Measurements from ENCODE around the gene PHF21B. TPM values are rescaled to one million over a fixed set of nuclear protein-coding genes. Genes with fewer than 3 reads are reported as not detected.

PHF21B gene
- total and polyA plus RNA-seq, 2 of the 8 experiments (the other 6 are each of a cell fraction or from before 2014, with no cell fraction given), result 19.3 to 68.1 TPM

- TF ChIP-seq CHD7 (IDR thresholded peaks at IDR 0.05; ENCODE audit: insufficient replicate concordance, low read length), result no peak
- no peak for TF ChIP-seq ASH2L (IDR thresholded peaks at IDR 0.05; ENCODE audit: low read length)
- TF ChIP-seq EGR1 (IDR thresholded peaks at IDR 0.05; ENCODE audit: borderline replicate concordance, low read depth, low read length), result no peak
- TF ChIP-seq NRF1 (IDR thresholded peaks at IDR 0.05; ENCODE audit: low read depth, low read length), result no peak
- no peak for TF ChIP-seq JUND (IDR thresholded peaks at IDR 0.05; ENCODE audit: low read length)
- TF ChIP-seq JUN (IDR thresholded peaks at IDR 0.05; ENCODE audit: low read depth, low read length), result no peak
- no peak for TF ChIP-seq POU5F1 (IDR thresholded peaks at IDR 0.05; ENCODE audit: low read depth, low read length)
Observed at GRCh38 chr22:45000330-45000729, 9.5 kb downstream of the PHF21B start (continued).

Data from H1 (cell line).